ENCODE results near the gene PPIF.

Gene PPIF

DNA sequence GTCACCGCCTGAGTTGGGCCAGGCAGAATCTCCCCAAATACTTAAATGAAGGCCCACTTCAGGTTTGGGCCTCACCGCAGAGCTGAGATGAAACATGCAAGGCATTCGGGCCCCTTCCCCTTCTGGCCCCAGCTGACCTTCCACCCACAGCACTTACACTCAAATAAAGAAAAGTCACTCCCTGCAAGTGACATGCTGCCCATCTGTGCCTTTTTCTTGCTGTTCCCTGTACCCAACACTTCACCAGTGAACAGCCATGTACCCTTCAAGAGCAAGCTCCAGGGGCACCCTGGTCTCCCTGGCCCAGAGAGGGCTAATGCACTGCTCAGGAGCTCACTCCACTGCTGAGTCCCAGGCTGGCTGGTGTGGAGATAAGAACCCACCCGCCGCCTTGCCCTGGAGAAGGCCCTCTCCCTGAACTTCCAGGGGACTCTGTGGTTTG lies 57.4 kb downstream of the PPIF start:
- no peak for DNase-seq

Measured in NCI-H1092 (cell line).